ENCODE results near the gene KCNJ8.

DNA sequence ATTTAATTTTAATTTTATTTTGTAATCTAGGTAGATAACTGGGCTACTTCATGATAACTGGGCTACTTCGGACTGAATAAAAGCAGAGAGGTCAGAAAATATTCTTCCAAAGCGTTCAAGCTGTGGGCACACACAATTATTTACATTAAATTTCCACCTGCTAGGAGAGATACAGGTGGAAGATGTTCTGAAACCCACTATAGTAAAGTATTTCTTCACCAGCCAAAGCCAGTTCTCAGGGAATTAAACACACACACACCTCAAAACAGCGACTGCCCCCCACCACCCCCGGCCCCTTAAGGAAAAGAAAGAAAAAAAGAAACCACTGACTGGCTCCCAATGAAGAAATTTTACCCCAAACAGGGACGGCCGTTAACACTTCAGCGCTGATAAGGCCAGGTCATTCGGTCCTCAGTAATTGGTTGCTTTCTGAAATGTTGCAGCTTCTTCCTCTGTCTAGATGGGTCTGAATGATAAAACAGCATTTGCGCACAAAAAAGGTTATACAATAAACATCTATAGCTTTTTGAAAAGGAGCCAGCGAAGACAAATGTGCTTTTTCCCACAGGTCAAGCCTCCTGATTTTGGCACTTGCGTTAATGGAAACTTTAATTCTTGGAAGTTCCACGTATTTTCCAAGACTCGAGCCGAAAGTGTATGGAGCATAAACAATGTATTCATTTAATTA, 771 bp upstream of the KCNJ8 start:
- TF ChIP-seq, protein P1, sequence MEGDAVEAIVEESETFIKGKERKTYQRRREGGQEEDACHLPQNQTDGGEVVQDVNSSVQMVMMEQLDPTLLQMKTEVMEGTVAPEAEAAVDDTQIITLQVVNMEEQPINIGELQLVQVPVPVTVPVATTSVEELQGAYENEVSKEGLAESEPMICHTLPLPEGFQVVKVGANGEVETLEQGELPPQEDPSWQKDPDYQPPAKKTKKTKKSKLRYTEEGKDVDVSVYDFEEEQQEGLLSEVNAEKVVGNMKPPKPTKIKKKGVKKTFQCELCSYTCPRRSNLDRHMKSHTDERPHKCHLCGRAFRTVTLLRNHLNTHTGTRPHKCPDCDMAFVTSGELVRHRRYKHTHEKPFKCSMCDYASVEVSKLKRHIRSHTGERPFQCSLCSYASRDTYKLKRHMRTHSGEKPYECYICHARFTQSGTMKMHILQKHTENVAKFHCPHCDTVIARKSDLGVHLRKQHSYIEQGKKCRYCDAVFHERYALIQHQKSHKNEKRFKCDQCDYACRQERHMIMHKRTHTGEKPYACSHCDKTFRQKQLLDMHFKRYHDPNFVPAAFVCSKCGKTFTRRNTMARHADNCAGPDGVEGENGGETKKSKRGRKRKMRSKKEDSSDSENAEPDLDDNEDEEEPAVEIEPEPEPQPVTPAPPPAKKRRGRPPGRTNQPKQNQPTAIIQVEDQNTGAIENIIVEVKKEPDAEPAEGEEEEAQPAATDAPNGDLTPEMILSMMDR (IDR thresholded peaks at IDR 0.05), result no peak
- TF ChIP-seq POLR2A (IDR thresholded peaks at IDR 0.05) (peak in 1 of 2 donors; percentile 29), POLR2AphosphoS5 (IDR thresholded peaks at IDR 0.05) (peak in 2 of 4 donors; percentile 8 to 58), EP300 (IDR thresholded peaks at IDR 0.05) (peak in 2 of 4 donors; percentile 56 to 57)
